GM13977 (cell line): ENCODE results near the gene BAIAP2L2.
"Not testable (repeated sequence)": the region's sequence is repeated elsewhere in the genome, so short reads cannot be mapped to it uniquely, and the experiment has no call there.

Source experiments
- DNase-seq: peaks from one replicate; pipeline ENCODE4 v3.0.0; 2012; ENCODE audit warnings: low spot score
- in situ Hi-C: fragments of 300-500 bp; cut with MboI; formaldehyde crosslinking; loops from one replicate; pipeline ENCODE4 v1.12.0; 2022; ENCODE audit warnings: low sequenced_read_pairs, low pct_unique_long_range_greater_than_20kb, mixed read lengths, inconsistent platforms; ENCODE audit not compliant: unreplicated experiment
- TF ChIP-seq, protein P1 (sequence below): IDR thresholded peaks from 2 replicates; pipeline ENCODE4 v1.5.1; 2012; ENCODE audit warnings: mild to moderate bottlenecking, control low read depth; ENCODE audit not compliant: insufficient read depth; ENCODE audit errors: extremely low read depth, missing control alignments

Gene BAIAP2L2, protein sequence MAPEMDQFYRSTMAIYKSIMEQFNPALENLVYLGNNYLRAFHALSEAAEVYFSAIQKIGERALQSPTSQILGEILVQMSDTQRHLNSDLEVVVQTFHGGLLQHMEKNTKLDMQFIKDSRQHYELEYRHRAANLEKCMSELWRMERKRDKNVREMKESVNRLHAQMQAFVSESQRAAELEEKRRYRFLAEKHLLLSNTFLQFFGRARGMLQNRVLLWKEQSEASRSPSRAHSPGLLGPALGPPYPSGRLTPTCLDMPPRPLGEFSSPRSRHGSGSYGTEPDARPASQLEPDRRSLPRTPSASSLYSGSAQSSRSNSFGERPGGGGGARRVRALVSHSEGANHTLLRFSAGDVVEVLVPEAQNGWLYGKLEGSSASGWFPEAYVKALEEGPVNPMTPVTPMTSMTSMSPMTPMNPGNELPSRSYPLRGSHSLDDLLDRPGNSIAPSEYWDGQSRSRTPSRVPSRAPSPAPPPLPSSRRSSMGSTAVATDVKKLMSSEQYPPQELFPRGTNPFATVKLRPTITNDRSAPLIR

DNA sequence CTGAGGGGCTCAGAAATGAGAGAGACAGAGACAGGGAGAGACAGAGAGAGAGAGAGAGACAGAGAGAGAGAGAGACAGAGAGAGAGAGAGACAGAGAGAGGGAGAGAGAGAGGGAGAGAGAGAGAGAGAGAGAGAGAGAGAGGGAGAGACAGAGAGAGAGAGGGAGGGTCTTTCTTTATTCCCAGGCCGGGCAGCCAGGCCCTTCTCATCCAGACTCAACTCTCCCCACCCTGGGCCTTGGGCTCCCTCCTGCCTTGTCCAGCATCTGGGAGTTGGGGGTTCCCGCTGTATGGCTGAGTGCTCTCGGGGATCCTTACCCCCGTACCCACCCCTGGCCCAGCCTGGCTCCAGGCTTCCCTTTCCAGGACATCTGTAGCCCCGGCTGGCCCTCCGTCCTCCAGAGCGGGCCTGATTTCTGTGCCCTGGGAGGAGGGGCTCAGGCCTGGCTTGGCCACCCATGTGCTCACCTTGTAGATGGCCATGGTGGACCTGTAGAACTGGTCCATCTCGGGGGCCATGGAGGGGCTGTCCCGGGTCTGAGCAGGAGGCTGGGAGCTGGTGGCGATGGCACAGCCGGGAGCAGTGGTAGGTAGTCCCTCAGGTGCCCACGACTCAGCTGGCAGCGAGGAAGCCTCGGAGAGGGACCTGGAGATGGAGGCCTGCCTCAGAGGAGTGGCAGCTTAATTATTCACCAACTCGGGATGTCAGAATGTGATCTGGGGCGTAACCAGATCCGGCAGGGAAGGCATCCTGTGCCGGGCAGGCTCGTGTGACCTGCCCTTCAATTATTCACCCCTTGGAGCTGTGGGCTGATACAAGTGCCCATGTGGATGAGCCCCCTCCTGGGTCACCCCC lies at the start of gene BAIAP2L2:
Gene BAIAP2L2 (minus strand): TSS at position 677 of the 855 bp plus-strand sequence. CDS start 159 bp downstream, at position 518.
- TF ChIP-seq, protein P1, sequence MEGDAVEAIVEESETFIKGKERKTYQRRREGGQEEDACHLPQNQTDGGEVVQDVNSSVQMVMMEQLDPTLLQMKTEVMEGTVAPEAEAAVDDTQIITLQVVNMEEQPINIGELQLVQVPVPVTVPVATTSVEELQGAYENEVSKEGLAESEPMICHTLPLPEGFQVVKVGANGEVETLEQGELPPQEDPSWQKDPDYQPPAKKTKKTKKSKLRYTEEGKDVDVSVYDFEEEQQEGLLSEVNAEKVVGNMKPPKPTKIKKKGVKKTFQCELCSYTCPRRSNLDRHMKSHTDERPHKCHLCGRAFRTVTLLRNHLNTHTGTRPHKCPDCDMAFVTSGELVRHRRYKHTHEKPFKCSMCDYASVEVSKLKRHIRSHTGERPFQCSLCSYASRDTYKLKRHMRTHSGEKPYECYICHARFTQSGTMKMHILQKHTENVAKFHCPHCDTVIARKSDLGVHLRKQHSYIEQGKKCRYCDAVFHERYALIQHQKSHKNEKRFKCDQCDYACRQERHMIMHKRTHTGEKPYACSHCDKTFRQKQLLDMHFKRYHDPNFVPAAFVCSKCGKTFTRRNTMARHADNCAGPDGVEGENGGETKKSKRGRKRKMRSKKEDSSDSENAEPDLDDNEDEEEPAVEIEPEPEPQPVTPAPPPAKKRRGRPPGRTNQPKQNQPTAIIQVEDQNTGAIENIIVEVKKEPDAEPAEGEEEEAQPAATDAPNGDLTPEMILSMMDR = no peak
- no peak for DNase-seq
- in situ Hi-C loops = no loop called here

- TF ChIP-seq, protein P1 = no peak
- DNase-seq = no peak
- in situ Hi-C loops = no loop called here
These were observed 45.2 kb upstream of the BAIAP2L2 start for GRCh38 chr22:38155703-38156102.

GRCh38 chr22:38154563-38154915 lies 44.1 kb upstream of the BAIAP2L2 start:
- in situ Hi-C loops, DNase-seq: not testable (repeated sequence)

DNA sequence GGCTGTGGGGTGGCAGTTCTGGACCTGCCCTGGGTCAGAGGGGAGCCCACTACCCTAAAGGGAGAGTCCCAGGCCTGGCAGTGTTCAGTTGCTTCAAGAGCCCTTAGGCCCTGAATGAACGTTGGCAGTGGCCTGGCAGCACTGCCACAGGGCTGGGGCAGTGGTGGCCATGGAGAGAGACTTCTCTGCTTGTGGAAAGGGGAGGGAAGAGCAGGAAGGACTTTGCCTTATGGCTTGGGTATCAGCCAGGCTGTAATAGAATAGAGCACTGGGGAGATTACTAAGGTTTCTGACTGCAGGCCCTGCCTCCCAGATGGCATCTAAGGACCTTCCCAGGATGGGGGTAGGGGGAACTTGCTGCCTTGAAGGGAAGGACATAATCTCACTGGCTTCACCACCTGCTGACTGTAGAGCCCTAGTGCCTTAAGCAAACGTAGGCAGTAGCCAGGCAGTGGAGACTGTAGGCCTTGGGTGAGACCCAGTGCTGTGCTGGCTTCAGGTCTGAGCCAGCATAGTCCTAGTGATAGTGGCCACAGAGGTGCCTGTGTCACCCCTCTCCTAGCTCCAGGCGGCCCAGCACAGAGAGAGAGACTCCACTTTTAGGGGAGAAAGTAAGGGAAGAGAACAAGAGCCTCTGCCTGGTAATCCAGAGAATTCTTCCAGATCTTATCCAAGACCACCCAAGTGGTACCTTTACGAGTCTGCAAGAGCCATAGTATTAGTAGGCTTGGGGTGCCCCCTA lies 43.5 kb upstream of the BAIAP2L2 start:
- no peak for DNase-seq
- TF ChIP-seq, protein P1 = peak; percentile 7
- in situ Hi-C loops = no loop called here

GRCh38 chr22:38151126-38151500 lies 40.6 kb upstream of the BAIAP2L2 start:
- in situ Hi-C loops = no loop called here
- DNase-seq = no peak
- TF ChIP-seq, protein P1 = no peak

- in situ Hi-C loops = no loop called here
- no peak for DNase-seq
- TF ChIP-seq, protein P1 = no peak
These were observed 37.8 kb upstream of the BAIAP2L2 start for GRCh38 chr22:38148245-38148644.

- DNase-seq, in situ Hi-C loops: not testable (repeated sequence)
These were observed 35.7 kb upstream of the BAIAP2L2 start for GRCh38 chr22:38146166-38146565.
